GM19043 (cell line): ENCODE results near the gene TNFRSF1B.

Experiments used
- ATAC-seq: cut with Tn5 transposase; IDR thresholded peaks from one replicate; pipeline ENCODE4 v1.9.1; 2021; ENCODE audit warnings: low read depth; ENCODE audit not compliant: unreplicated experiment

The TNFRSF1B gene

DNA sequence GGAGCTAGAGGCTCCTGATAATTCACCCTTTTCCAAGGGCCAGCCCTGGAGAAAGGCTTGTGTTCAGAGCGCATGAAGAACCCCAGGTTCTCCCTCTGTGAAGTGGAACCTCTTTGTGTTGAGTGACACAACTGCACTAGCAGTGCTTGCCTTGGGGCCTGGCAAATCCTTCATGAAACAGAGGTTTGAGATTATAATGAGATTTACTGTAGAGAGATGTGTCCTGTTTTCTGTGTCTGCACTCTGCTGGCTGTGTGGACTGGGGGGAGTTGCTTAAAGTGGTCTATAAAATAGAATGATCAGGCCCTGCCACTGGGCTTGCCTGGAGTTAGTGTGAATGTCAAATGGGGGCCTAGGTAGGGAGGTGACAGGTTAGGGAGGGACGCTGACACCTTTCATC, 11.5 kb upstream of the TNFRSF1B start:
- ATAC-seq, result no peak

DNA sequence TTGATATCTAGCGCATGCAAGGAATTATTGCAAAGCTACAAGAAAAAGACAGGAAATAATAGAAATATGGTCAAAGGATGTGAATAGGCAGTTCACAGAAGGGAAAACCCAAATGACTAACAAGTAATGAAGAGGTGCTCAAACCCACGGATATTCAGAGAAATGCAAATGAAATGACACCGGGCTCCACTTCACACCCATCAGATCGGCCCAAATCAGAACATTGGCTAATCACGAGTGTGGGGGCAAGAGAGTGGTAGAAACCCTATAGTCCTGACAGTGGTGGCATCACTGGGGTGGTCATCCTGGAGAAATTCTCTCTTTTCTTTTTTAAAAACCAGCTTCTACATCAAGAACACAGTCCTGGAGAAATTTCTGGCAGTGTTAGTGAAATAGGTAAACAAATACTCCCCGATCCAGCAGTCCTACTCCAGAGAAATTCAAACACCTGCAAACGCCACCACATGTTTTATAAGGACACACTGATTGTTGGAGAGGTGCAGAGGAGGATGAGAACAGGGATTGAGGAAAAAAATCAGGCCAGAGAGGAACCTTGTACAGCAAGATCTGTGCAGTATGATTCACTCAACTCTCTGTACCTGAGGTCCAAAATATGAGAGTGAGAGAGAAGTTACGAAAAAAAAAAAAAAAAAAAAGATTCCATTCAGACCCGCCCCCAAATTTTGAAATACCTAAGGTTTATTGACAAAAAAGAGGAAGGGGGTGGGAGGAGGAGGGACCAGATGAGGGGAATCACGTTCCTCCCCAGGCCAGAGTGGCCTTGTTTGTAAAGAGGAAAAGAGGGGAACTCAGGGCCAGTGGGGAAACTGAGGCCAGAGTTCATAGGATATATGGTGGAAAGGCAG, 9.2 kb upstream of the TNFRSF1B start:
- no peak for ATAC-seq

DNA sequence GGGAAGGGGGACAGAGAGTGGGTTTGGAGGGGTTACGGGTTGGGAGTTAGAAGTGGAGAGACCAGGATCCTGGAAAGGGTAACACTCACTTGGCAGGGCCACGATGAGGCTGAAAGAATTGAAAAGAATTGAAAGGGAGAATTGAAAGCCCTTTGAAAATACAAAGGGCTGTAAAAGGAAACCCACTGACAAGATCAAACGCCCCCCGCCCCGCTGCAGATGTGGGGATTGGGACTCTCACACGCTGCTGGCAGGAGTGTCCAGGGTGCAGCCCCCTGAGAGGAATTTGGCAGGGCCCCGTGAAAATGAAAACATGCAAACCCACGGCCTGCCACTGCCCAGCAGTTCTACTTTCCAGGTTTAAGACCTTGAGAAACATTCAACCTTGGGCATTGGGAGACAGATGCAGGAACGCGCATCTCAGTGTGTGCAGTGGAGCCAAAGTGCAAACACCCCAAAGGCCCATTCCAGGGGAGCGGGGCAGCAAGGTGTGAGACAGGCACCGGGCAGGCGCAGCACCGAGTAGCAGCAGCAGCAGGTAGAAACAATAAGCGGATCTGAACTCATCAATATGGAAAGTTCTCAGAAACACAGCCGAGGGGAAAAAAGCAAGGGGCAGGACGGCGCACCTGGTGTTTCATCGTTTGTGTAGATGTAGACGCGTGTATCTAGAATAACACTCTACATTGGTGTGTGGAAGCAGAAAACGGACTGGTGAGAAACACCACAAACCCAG, 8.3 kb upstream of the TNFRSF1B start:
- no peak for ATAC-seq

DNA sequence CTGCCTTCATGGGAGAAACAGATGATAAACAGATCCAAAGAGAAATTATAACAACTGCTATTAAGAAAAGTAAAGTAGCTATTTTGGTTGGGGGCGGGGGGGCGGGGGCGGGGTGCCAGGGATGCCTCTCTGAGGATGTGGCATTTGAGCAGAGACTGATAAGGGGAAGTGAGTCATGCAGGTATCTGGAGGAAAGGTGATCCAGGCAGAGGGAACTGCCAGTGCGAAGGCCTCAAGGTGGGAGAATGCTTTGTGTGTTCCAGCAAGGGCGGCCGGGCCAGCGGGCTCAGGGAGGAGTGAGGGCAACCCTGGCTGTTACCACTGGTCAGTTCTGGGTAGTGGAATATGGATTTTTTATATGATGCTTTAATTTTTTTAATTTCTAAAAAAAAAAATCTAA, 7.0 kb upstream of the TNFRSF1B start:
- no peak for ATAC-seq

DNA sequence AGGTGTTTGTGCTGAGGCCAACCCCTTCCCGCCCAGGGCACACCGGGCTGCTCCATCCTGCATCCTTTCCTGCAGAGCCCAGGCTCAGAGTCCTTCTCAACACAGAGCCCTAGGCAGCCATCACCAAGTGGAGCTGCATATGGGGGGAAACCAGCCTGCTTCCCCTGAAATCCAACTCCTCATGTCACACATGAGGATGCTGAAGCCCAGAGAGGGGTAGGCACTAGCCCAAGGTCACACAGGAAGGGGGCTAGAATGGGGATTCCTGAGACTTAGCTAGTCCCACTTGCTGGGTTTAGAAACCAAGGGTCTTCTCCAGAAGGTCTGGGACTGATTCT, 5.5 kb upstream of the TNFRSF1B start:
- no peak for ATAC-seq

DNA sequence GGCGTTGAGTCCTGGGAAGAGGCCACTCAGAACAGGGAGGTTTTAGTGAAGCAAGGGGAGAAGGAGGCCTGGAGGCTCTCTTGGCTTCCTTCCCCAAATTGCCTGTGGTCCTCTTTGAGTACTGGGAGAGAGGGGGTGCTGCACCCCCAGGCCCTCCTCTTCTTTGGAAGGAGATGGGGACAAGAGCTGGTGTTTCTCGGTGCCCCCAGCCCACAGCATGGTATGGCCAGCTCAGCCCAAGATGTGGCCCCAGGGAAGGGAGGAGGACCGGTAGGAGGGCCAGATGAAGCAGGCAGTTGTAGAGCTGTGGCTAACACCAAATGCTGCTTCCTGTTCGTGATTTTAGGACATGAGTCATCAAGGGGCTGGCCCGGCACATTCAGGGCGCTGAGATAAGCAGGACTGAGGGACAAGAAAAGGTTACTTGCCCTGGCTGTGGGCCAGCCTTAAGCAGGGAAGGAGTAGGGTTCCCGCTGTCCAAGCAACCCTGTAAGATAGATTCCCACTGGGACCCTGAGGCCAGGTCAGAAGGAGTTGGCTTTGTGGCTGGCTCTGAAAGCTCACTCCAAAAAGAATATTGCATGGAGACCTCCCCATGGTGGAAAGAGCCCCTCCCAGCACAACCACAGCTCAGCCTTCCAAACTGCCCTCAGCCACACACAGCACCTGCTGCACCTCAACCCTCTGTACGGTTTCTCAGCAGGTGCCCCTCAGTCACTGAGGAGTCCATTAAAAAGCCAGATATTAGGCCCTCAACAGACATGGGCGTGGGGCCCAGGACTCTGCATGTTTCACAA, 4.9 kb upstream of the TNFRSF1B start:
- ATAC-seq, result peak; percentile 70

DNA sequence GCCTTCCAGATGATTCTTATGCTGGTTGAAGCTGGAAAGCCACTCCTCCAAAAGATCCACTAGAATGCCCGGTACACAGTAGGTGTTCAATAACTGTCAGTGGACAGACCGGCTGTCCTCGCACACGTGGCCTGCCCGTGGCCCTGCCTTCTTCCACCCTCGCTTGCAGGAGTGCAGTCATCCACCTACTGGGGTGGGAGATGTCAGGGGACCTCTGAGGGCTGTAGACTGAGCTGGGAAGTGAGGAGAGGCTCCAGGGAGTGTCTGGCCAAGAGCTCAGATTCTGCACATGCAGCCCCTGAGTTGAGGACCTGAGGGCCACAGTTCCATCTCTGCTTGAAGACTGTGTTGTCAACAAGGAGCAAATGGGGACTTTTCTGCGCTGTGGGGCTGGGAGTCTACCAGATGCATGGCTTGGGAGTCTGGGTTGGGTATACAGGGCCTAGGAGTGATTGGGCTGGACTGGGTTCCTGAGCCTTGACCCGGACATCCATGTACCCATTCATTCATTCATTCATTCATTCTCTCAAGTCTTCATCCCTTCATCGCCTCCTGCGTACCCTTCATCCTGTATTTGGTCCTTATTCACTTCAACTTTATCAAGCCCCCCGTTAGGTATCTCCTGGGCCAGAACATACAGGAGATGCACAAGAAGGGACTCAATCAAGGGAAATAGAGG, 4.2 kb upstream of the TNFRSF1B start:
- ATAC-seq, result no peak

DNA sequence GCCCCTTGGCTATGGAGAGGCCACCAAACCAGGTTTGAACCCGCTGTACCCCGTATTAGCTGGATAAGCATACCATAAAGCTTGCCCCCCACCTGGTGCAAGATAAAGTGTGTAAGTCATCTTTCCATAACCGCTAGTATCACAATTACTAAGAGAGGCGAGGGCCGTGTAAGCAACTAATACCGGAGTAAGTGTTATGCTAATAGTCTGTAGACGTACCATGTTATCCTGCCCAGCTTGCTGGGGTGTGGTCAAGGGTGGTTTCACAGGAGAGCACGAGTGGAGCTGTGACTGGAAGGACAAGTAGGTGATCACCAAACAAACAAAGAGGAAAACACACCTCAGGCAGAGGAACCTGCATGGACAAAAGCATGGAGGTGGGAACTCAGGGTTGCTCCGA, 3.6 kb upstream of the TNFRSF1B start:
- ATAC-seq, result no peak

DNA sequence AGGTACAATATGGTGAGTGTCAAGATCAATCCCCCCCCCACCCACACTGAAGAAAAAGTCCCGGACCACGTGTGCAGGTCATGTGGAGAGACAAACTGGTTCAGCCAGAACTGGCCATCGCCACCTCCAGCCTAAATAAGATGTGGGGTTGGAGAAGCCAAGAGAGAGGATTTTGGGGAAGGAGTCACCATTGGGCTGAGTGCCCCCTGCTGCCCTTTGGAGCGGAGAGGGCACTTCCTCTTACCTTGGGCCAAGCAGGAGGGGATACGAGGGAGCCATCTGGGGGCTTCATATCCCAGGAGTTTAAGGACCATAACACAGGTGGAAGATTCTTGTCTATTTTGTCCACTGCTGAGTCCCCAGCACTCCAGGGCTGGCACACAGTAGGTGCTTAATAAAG, 2.6 kb upstream of the TNFRSF1B start:
- ATAC-seq, result no peak

DNA sequence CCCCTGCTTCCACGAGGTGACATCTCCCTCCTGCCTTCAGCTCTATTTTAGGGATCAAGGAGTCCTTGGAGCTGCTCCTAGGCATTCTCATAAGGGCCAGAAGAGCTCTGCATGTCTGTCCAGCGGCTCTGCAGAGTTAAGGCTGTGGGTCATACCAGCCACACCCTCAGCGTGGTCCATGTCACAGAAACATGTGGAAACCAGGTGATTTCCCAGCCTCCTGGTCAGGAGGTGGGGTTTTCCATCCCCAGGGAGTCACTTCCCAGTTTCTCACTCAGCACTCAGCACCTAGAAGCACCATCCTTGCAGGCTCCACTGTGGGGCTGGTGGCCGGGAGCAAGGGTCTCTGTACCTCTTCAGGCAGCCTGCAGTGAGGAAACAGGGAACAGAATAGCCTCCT, 1.4 kb upstream of the TNFRSF1B start:
- ATAC-seq, result no peak

DNA sequence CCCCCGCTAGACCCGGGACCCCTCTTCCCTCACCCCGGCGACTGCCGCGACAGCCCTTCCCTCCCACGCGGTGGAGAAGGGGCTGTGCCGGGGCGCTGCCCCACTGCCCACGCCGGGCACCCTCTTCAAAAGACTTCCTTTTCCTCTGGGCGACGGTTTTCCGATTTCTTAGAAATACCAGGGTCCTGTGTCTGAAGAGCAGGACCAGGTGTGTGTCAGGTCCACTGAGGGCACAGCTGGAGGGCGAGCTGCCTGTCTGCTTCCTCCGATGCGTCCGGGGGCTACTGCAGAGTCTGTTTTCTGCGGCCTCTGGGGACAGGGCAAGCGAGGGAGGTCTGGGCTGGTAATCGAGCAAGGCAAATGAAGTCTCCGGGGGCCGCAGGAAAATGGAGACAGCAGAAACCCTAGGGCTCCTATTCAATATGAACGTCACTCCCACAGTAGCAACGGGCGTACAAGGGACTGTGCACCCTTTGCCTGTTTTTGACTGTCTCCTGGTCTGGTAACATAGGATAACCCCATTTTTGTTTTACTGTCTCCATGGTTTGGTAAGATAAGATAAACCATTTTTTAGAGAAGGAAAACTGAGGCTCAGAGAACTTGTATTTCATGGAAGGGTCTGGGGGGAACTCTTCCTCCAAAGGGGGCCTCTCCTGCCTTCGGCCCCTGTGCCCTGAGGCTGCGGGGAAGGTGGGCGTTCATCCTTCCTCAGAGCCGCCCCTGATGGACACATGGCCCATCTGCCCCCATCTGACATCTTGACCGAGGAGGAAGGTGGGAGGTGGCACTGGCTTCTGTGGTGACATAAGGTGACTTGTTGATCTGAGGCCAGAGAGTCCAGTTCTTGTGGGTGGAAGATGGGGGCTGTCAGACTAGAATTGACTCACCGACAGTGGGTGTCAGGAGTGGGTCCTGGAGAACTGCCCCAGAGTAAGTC, 970 bp downstream of the TNFRSF1B start:
- ATAC-seq, result no peak

DNA sequence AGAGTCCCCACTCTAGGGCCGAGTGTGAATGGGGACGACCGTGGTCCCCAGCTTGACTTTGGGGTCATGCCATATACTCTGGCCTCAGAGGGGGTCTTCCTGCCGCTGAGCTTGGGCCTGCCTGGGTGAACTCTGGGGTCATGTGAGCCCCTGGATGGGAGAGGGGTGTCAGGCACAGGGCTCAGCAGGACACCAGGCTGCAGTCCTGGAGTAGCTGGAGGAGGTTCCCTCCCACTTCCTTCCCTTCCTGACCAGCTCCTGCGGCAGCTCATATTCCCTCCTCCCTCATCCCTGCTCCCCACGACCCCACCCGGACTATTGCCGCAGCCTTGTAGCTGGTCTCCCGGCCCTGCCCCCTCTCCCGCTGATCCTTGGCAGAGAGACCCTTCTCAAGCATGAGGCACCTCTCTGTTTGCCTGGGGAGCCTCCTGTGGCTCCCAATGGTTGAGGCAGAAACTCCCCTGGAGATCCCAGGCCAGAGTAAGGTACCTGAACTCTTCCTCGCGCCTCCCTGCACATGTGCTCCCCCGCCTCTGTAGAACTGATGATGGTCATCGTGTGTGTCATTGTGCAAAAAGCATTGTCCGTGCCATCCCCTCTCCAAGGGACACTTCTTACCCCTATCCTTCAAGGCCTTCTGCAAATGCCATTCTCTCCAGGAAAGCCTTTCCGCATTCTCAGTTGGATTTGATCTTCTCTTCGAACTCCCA, 1.8 kb downstream of the TNFRSF1B start:
- no peak for ATAC-seq

DNA sequence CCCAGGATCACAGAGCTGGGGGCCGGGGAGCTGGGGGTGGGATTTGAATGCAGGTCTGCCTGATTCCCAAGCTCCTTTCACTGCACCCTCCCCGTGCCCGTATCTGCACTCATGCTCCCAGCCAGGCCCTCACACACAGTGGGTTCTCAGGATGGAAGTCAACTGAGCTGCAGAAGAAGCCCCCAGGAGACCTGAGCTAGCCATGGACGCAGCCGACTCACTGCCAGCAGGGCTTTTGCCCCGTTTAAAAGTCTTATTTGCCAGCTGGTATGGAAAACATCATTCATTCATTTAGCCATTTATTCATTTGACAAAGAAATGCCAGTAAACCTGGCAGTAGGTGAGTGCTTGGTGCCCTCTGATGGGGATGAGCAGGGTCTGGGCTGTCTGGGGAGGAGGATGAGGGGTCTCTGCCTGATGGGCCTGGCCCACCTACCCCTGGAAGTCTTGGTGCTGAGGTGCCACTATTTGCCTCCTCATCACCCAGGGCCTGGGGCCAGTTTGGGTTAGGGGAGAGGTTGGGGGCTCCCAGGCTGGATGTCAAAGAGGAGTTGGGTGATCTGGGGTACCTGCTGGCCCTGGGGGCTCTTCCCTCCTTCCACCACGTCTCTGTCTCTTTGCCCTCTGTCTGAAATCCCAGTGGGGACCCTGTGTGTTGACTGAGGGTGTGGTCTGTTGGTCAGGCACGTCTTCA, 2.8 kb downstream of the TNFRSF1B start:
- ATAC-seq, result no peak

DNA sequence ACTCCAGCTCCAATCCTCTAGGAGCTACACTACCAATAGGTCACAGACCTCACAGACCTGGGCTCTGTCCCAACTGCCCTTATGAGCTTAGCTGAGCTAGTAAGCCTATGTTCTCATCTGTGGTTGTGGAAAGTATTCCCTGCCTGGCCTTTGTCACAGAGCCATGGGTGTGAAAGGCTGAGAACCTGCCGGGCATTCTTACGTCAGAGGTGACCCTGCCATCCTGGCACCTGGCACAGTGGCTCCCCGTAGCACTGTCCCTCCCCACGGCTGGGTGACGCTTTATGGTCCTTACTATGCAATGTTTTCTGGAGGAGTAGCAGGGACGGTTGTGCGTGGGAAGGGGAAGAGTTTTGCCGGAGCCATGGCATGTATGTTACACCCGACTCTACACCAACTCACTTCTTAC, 3.5 kb downstream of the TNFRSF1B start:
- no peak for ATAC-seq

DNA sequence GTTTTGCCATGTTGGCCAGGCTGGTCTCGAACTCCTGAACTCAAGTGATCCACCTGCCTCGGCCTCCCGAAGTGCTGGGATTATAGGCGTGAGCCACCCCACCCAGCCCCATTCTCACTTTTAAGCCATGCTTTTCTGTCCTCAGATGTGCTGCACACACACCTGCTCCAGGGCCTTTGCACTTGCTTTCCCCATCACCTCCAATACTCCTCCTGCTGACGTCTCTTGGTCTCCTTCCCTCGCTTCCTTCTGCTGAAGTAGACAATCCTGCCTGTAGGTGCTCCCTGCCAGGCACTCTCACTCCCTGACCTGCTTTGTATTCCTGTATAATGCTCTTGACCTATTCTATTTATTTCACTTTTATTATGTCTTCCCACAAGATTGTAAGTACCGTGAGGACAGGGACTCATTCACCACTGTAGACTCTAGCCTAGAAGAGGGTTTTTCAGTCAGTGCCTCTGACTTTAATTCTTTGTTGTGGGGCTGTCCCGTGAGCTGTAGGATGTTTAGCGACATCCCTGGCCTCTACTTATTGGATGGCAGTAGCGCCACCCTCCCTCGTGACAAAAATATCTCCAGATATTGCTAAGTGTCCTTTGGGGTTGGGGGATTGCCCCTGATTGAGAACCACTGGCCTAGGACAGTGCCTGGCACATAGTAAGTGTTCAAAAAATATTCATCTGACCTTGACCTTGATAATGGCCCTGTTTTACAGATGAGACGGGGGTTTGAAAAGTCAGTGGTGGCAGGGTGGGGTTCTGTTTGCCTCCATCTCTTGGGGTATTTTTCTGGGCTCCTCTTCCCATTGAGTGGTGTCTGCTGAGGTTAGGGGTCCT, 4.6 kb downstream of the TNFRSF1B start:
- ATAC-seq, result no peak

DNA sequence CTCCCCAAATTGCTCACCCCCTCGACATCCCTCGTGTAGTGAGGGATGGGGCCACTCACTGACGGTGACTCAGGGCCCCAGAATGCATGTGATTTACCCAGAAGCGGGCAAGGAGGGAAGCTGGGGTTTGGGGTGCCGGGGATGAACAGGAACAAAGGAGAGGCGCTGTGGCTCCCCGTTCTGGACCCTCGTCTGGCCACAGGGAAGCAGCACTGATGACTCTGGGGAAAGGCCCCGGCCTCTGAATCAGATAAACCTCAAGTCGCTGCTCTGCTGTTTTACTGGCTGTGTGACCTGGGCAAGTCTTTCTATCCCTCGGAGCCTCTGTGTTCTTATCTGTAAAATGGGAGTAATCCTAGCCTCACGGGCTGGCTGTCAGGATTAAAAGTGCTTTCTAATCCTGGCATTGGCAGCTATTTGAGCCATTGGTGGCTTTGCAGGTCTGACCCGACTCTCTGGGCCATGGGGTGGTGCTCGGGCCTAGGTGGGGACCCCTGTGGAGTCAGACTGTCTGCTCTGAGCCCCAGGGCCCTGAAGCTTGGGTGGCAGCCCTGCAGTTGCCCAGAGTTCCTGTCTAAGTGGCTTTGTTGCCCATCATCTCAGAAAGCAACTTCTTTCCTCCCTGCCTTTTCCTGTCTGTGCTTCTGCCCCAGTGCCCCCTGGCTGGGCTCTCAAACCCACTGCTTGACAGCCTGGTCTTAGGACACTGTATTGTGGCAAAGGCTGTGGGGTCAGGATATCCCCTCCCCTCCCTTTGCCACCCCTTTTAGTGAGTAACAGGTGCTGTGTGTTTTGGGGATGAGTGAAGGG, 5.5 kb downstream of the TNFRSF1B start:
- ATAC-seq, result no peak

DNA sequence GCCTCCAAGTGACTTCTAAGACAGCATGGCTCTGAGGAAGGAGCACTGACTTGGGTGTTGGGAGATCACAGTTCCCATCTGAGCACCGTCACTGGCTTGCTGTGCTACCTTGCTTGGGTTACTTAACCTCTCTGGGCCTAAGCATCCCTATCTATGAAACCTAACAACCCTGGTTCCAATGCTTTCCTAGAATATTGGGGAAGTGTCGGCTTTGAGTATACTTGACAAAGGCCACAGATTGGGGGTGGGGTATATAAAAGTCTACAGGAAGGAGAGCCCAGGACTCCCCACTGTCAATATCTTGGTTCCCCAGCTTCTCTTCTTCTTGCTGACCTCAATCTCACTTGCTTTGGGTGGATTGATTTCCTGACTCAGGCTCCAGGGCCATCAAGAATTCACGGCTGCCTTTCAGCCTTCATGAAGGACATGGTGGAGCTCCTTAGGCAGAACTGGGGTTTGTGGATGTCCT, 6.3 kb downstream of the TNFRSF1B start:
- ATAC-seq, result no peak
